HepG2 (cell line): ENCODE measurements around the gene WDR83. TPM values are rescaled to one million over a fixed set of nuclear protein-coding genes. Genes with fewer than 3 reads are reported as not detected.

Experiments used
- FOXM1 ChIP-seq: sonication (generic); formaldehyde crosslinking; IDR thresholded peaks from 2 replicates; pipeline ENCODE4 v1.5.0; 2020; ENCODE audit warnings: missing genetic modification reagents
- GZF1 ChIP-seq: sonication (generic); formaldehyde crosslinking; IDR thresholded peaks from 2 replicates; pipeline ENCODE4 v1.5.1; 2020; ENCODE audit warnings: mild to moderate bottlenecking, missing genetic modification reagents
- KDM2A ChIP-seq: sonication (generic); formaldehyde crosslinking; IDR thresholded peaks from 2 replicates; pipeline ENCODE4 v1.4.0; 2020; ENCODE audit warnings: low read depth, missing genetic modification reagents, borderline replicate concordance
- KDM4B ChIP-seq: sonication (generic); formaldehyde crosslinking; IDR thresholded peaks from 2 replicates; pipeline ENCODE4 v1.4.0; 2020; ENCODE audit warnings: missing genetic modification reagents
- KDM6A ChIP-seq: IDR thresholded peaks from 2 replicates; pipeline ENCODE4 v1.6.1; 2016; ENCODE audit warnings: low read depth
- KMT2A ChIP-seq: sonication (generic); formaldehyde crosslinking; IDR thresholded peaks from 2 replicates; pipeline ENCODE4 v1.4.0; 2020; ENCODE audit warnings: missing genetic modification reagents
- MTERF4 ChIP-seq: sonication (generic); formaldehyde crosslinking; IDR thresholded peaks from 2 replicates; pipeline ENCODE4 v1.8.0; 2023; ENCODE audit warnings: mild to moderate bottlenecking, missing genetic modification reagents
- MXD4 ChIP-seq: IDR thresholded peaks from 2 replicates; pipeline ENCODE4 v1.6.1; 2016; ENCODE audit warnings: mild to moderate bottlenecking, missing biosample characterization, missing genetic modification reagents
- NPAS2 ChIP-seq: sonication (generic); formaldehyde crosslinking; IDR thresholded peaks from 2 replicates; pipeline ENCODE4 v1.8.0; 2022; ENCODE audit warnings: mild to moderate bottlenecking, missing genetic modification reagents, borderline replicate concordance
- PCBP1 ChIP-seq: fragments of 200-400 bp; formaldehyde crosslinking; IDR thresholded peaks from 2 replicates; pipeline ENCODE4 v1.6.1; 2017; ENCODE audit warnings: mild to moderate bottlenecking, low read depth, low read length, borderline replicate concordance
- SOX13 ChIP-seq, 3 experiments: fragments of 450-650 bp in 1 of 3; sonication (generic) in 1 of 3; formaldehyde crosslinking in 1 of 3; IDR thresholded peaks in 2 of 3; conservative IDR thresholded peaks in 1 of 3; 2 replicates each; pipeline versions ENCODE4 v1.5.0 to v1.6.1; 2016 to 2020; ENCODE audit warnings: antibody characterized with exemption in 1 of 3, mild to moderate bottlenecking in 1 of 3, missing compliant biosample characterization in 1 of 3, missing genetic modification reagents in 1 of 3, moderate library complexity in 1 of 3
- ZBTB34 ChIP-seq: sonication (generic); formaldehyde crosslinking; IDR thresholded peaks from 2 replicates; pipeline ENCODE4 v1.8.0; 2022; ENCODE audit warnings: mild to moderate bottlenecking, missing genetic modification reagents
- ZNF143 ChIP-seq: sonication (generic); formaldehyde crosslinking; IDR thresholded peaks from 2 replicates; pipeline ENCODE4 v1.4.0; 2020; ENCODE audit warnings: missing genetic modification reagents
- ZNF225 ChIP-seq: sonication (generic); formaldehyde crosslinking; IDR thresholded peaks from 2 replicates; pipeline ENCODE4 v1.4.0; 2020; ENCODE audit warnings: mild to moderate bottlenecking, missing genetic modification reagents
- ZNF407 ChIP-seq: sonication (generic); formaldehyde crosslinking; IDR thresholded peaks from one replicate; pipeline ENCODE4 v1.5.1; 2020; ENCODE audit warnings: mild to moderate bottlenecking, missing genetic modification reagents; ENCODE audit errors: not compliant biosample characterization
- ZNF496 ChIP-seq: sonication (generic); formaldehyde crosslinking; IDR thresholded peaks from 2 replicates; pipeline ENCODE4 v1.8.1; 2023; ENCODE audit warnings: mild to moderate bottlenecking, moderate library complexity, missing genetic modification reagents; ENCODE audit not compliant: insufficient replicate concordance
- ZSCAN21 ChIP-seq: sonication (generic); formaldehyde crosslinking; IDR thresholded peaks from 2 replicates; pipeline ENCODE4 v1.8.0; 2022; ENCODE audit warnings: mild to moderate bottlenecking, missing genetic modification reagents, moderate library complexity, borderline replicate concordance
- polyA plus RNA-seq, 8 experiments: library from polyadenylated mRNA; depleted of rRNA in 3 of 8; stranded (reverse) in 7 of 8; unstranded in 1 of 8; fragments of >200 nt; fragmentation: Illumina TruSeq in 4 of 8; extraction: Trizol in 4 of 8; gene quantifications; 2 replicates each; pipeline versions ENCODE4 v1.2.1 to v1.2.3, GENCODE V29; 2011 to 2016; ENCODE audit warnings: low read depth in 4 of 8, missing spikeins in 1 of 8, mixed read lengths in 1 of 8; ENCODE audit not compliant: insufficient read depth in 1 of 8
- total RNA-seq, 5 experiments: library from RNA; depleted of rRNA; stranded (reverse); fragments of >200 nt; fragmentation: Illumina TruSeq; extraction: Trizol; gene quantifications; 2 replicates each; pipeline ENCODE4 v1.2.3, GENCODE V29; 2016; ENCODE audit warnings: low read depth in 1 of 5

The WDR83 gene
- total and polyA plus RNA-seq, 2 of the 13 experiments (the other 11 are each of a cell fraction or from before 2014, with no cell fraction given): 4.5 to 10.7 TPM

GRCh38 chr19:12681074-12681987 is 14.7 kb downstream of the WDR83 start, which contains the start of gene DHPS (continued):
- no peak for TF ChIP-seq KDM4B (CRISPR knock-in tag)
- TF ChIP-seq ZNF225 (CRISPR knock-in tag): peak; percentile 82; the same call in 1 of the 2 replicates
- peak; percentile 47; the same call in 1 of the 2 replicates for TF ChIP-seq KMT2A (CRISPR knock-in tag)
- 0 out of 2 replicates have a peak, but pooled peaks have one; percentile 47 for TF ChIP-seq PCBP1
- TF ChIP-seq MXD4: no peak
- TF ChIP-seq GZF1 (CRISPR knock-in tag): no peak; the same call in 1 of the 2 replicates
- TF ChIP-seq KDM6A (CRISPR knock-in tag): no peak
- TF ChIP-seq KDM2A (CRISPR knock-in tag): peak; percentile 97
- TF ChIP-seq NPAS2 (CRISPR knock-in tag): no peak
- no peak for TF ChIP-seq ZBTB34 (CRISPR knock-in tag)
- peak; percentile 60 for TF ChIP-seq ZNF143 (CRISPR knock-in tag)
- no peak; the same call in 1 of the 2 replicates for TF ChIP-seq FOXM1 (CRISPR knock-in tag)
- 0 out of 2 replicates have a peak, but pooled peaks have one; percentile 10 for TF ChIP-seq ZSCAN21 (CRISPR knock-in tag)
- peak; percentile 32; the same call in 1 of the 2 replicates for TF ChIP-seq SOX13 (IDR thresholded peaks at IDR 0.05)
- TF ChIP-seq SOX13 (CRISPR knock-in tag; conservative IDR thresholded peaks at IDR 0.05 in 1 of 2, IDR thresholded peaks at IDR 0.05 in 1 of 2): no peak; a peak in 1 of 4 replicates
- no peak for TF ChIP-seq ZNF407 (CRISPR knock-in tag)
- no peak for TF ChIP-seq ZNF496
- TF ChIP-seq MTERF4 (CRISPR knock-in tag): 0 out of 2 replicates have a peak, but pooled peaks have one; percentile 23
